Activated naive CD4-positive, alpha-beta T cell treated with anti-CD3 and anti-CD28 coated beads, Interleukin-2, amount 10 ng/mL, durations not matched to agents 5 hours and 36 hours (primary cell): ENCODE measurements around the gene MST1. TPM values are rescaled to one million over a fixed set of nuclear protein-coding genes. Genes with fewer than 3 reads are reported as not detected.

ENCODE experiments used
- total RNA-seq, 2 experiments: library from RNA; stranded (reverse); gene quantifications; one replicate each; pipeline ENCODE4 v1.2.3, GENCODE V29; 2021

The MST1 gene
- total RNA-seq = 1 to 10 TPM; 9.8 to 10.0 TPM

DNA sequence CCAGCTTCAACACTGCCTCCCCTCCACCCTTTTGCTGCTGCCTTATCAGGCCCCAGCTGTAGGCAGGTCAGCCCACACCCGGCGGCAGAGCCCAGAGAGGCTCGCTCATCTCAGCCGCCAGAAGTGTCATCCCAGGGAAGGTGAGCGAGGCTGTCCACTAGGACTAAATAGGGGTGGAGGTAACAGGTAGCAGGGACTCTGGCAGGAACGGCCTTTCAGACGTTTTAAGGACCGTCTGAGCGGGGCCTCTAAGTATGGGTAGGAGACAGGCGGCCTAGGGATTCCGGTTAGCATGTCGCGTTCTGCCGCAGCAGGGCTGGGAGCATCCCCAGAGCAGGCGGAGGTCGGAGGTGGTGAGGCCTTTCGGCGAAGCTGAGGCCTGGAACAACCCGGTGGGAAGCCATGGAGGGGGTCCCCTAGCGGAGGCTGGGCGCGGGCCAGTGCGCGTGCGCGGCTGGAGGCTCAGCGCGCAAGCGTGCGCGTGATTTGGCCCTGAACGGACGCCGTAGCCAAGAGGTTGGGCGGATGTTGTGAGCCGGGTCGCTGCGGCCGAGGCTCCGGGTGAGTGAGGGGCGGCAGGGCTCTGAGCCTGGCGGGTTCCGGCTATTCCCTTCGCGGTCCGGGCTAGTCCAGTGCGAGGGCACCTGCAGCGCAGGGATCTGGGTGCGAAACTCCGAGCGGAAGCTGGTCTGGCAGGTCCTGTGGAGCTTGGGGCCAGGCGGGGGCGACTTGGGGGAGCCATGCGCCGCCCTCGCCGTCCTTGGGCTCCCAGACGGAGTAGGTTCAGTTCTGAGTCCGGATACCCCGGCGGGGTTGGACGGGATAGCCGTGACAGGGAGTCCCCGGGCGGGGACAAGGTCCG is at the start of gene MST1, which contains the start of gene RNF123:
MST1 (minus strand) TSS at position 429 of the 862 bp plus-strand sequence. CDS start 783 bp downstream, outside the sequence.
RNF123 (plus strand) TSS at position 512 of the 862 bp plus-strand sequence. CDS start 1,609 bp downstream, outside the sequence.

GRCh38 chr3:49723628-49724551 is 34.6 kb upstream of the MST1 start, which contains the start of gene GMPPB:
Gene GMPPB, minus strand, starts transcription at chr3:49723951. Its CDS starts 225 bp downstream, at chr3:49723726.

DNA sequence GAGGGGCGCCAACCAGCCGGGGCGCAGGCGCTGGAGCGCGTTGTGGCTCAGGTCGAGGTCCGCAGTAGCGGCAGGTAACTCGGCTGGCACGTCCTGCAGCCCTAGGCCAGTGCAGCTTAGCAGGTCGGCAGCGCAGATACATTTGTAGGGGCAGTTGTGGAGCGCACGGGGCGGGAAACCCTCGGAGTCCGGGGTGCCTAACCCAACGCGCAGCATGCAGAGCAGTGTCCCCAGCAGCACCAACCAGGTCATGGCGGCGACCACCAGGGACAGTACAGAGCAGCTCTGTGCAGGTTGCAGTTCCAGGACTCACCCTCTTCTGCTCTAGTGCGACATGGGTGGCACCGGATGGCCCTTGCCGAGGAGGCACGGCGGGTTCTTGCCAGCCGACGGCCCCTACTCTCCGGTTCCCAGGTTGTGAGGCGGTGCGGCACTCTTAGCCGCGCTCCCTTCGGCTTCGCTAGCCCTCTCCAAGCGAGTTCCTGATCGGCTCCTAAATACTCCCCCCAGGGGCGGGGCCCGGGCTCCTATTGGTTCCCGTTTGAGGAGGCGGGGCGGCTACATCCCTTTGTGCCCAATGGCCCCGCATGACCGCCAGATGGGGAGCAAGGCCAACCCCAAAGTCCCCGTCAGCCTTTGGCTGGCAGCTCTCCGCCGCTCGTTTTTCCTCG is 30.1 kb upstream of the MST1 start, which contains the start of gene AMIGO3:
AMIGO3 (minus strand) TSS at position 471 of the 671 bp plus-strand sequence; CDS start at position 252, 219 bp downstream.

GRCh38 chr3:49673715-49674496 is 15.4 kb downstream of the MST1 start, which contains the start of gene APEH:
Gene APEH, plus strand, starts transcription at chr3:49674351. Its CDS starts 51 bp downstream, at chr3:49674402.

Other genes with a start within 250 kb of the MST1 start
- gene DAG1, start 219.2 kb downstream of the MST1 start, total RNA-seq = 10 to 100 TPM; 16.9 to 17.1 TPM
- gene BSN, start 135.0 kb downstream of the MST1 start, total RNA-seq = under 1 TPM; 0.02 to 0.03 TPM
- gene APEH, start 15.1 kb downstream of the MST1 start, total RNA-seq = 100 to 1,000 TPM; 139 to 146 TPM
- gene RNF123, start 83 bp upstream of the MST1 start, total RNA-seq = 10 to 100 TPM; 44.7 to 52.3 TPM
- gene AMIGO3, start 30.2 kb upstream of the MST1 start, total RNA-seq = under 1 TPM in 1 of 2 experiments, not detected in 1; 0.19 TPM
- gene GMPPB, start 34.5 kb upstream of the MST1 start, total RNA-seq = 10 to 100 TPM; 48.1 to 51.7 TPM
- 10 to 100 TPM; 31.9 to 39.8 TPM for gene IP6K1, start 97.1 kb upstream of the MST1 start, total RNA-seq
- gene CDHR4, start 110.4 kb upstream of the MST1 start, total RNA-seq = not detected
- gene INKA1, start 113.8 kb upstream of the MST1 start, total RNA-seq = under 1 TPM; 0.45 to 0.46 TPM
- gene UBA7, start 124.5 kb upstream of the MST1 start, total RNA-seq = 100 to 1,000 TPM; 198 to 207 TPM
- 10 to 100 TPM; 17.4 to 18.5 TPM for gene TRAIP, start 167.1 kb upstream of the MST1 start, total RNA-seq
- gene CAMKV, start 180.4 kb upstream of the MST1 start, total RNA-seq = not detected
- gene MST1R, start 214.4 kb upstream of the MST1 start, total RNA-seq = 1 to 10 TPM; 3.0 to 3.4 TPM
- 10 to 100 TPM in 1 of 2 experiments, 1 to 10 TPM in 1; 10.0 to 12.1 TPM for gene MON1A, start 240.3 kb upstream of the MST1 start, total RNA-seq